H1 (cell line): ENCODE results near the gene NPS. TPM values are rescaled to one million over a fixed set of nuclear protein-coding genes. Genes with fewer than 3 reads are reported as not detected.

Experiments used
- CTCF ChIA-PET: fragments of 300-600 bp; sonication (Branson Sonifier 250); formaldehyde crosslinking; loops from one replicate; lab custom pipeline; 2021; ENCODE audit not compliant: partially characterized antibody; lab: Charles Lee
- POLR2A ChIA-PET: fragments of 300-600 bp; sonication (Branson Sonifier 250); formaldehyde crosslinking; loops from one replicate; lab custom pipeline; 2021; ENCODE audit warnings: inconsistent platforms; ENCODE audit not compliant: partially characterized antibody; lab: Charles Lee
- DNase-seq, 2 experiments: peaks; one replicate each; pipeline versions ENCODE4 v3.0.0 to v3.0.0-alpha.2; 2010 to 2022; ENCODE audit warnings: low spot score in 2 of 2, low read depth in 1 of 2, mixed read lengths in 1 of 2
- FAIRE-seq: peaks from 2 replicates; lab custom pipeline; 2011; peaks lifted over from hg19 to GRCh38; lab: Jason Lieb, UNC
- H2AFZ ChIP-seq: 2 replicates; pipeline ENCODE4 v1.8.1; 2012; ENCODE audit warnings: low read length, inconsistent platforms
- H2AK5ac ChIP-seq: 2 replicates; pipeline ENCODE4 v1.6.1; 2013; ENCODE audit warnings: low read depth, low read length
- H2BK120ac ChIP-seq: replicated peaks from 2 replicates; pipeline ENCODE3; 2013; ENCODE audit warnings: low read depth, low read length, inconsistent platforms
- H2BK12ac ChIP-seq: 2 replicates; pipeline ENCODE4 v1.6.1; 2013; ENCODE audit warnings: low read depth, low read length
- H2BK15ac ChIP-seq: 2 replicates; pipeline ENCODE4 v1.6.1; 2013; ENCODE audit warnings: low read length
- H2BK20ac ChIP-seq: 2 replicates; pipeline ENCODE4 v1.6.1; 2013; ENCODE audit warnings: low read length
- H2BK5ac ChIP-seq: 2 replicates; pipeline ENCODE4 v1.6.1; 2013; ENCODE audit warnings: low read depth, low read length
- H3K14ac ChIP-seq: 2 replicates; pipeline ENCODE4 v1.6.1; 2013; ENCODE audit warnings: inconsistent platforms; ENCODE audit not compliant: insufficient read length
- H3K18ac ChIP-seq: 2 replicates; pipeline ENCODE4 v1.6.1; 2013; ENCODE audit warnings: low read length; ENCODE audit errors: extremely low read depth
- H3K23ac ChIP-seq: 2 replicates; pipeline ENCODE4 v1.6.1; 2013; ENCODE audit warnings: inconsistent platforms; ENCODE audit not compliant: insufficient read length
- H3K23me2 ChIP-seq: 2 replicates; pipeline ENCODE4 v1.6.1; 2013; ENCODE audit warnings: low read depth, low read length
- H3K27ac ChIP-seq: 2 replicates; pipeline ENCODE4 v1.6.1; 2011; ENCODE audit warnings: low read depth, low read length, inconsistent platforms
- H3K27me3 ChIP-seq, 4 experiments: replicated peaks in 1 of 4; 1 replicate in 1 of 4; 2 replicates in 3 of 4; pipeline versions ENCODE4 v1.6.1 to v1.8.1; 2011 to 2013; ENCODE audit warnings: low read length in 3 of 4, mild to moderate bottlenecking in 3 of 4, inconsistent platforms in 2 of 4, mixed read lengths in 2 of 4, moderate library complexity in 1 of 4; ENCODE audit not compliant: control insufficient read depth in 3 of 4, insufficient read depth in 3 of 4; ENCODE audit errors: extremely low read depth in 1 of 4
- H3K36me3 ChIP-seq, 4 experiments: 2 replicates each; pipeline versions ENCODE4 v1.6.1 to v1.8.1; 2011 to 2013; ENCODE audit warnings: mild to moderate bottlenecking in 4 of 4, low read length in 3 of 4, moderate library complexity in 2 of 4, control low read depth in 1 of 4, inconsistent platforms in 1 of 4; ENCODE audit not compliant: insufficient read depth in 4 of 4, control insufficient read depth in 2 of 4
- H3K4ac ChIP-seq: replicated peaks from 2 replicates; pipeline ENCODE3; 2013; ENCODE audit warnings: low read length, low read depth, mixed read lengths, inconsistent platforms; ENCODE audit not compliant: insufficient read length
- H3K4me1 ChIP-seq, 4 experiments: replicated peaks in 1 of 4; 1 replicate in 1 of 4; 2 replicates in 3 of 4; pipeline versions ENCODE4 v1.6.1 to v1.8.1; 2011 to 2013; ENCODE audit warnings: low read length in 3 of 4, inconsistent platforms in 2 of 4, mixed read lengths in 1 of 4; ENCODE audit not compliant: insufficient read depth in 4 of 4, control insufficient read depth in 3 of 4
- H3K4me2 ChIP-seq, 2 experiments: 2 replicates each; pipeline versions ENCODE4 v1.6.1 to v1.8.1; 2011 to 2013; ENCODE audit warnings: low read depth in 2 of 2, low read length in 2 of 2, control low read depth in 1 of 2, inconsistent platforms in 1 of 2, mild to moderate bottlenecking in 1 of 2; ENCODE audit not compliant: insufficient read depth in 1 of 2
- H3K4me3 ChIP-seq, 4 experiments: fragments of 200-600, 300-600 bp in 1 of 4; sonication (generic), shearing (Covaris generic), sonication (Bioruptor Twin) in 1 of 4; 2 replicates each; pipeline versions ENCODE4 v1.5.1 to v1.8.1; 2011 to 2016; ENCODE audit warnings: low read length in 4 of 4, low read depth in 3 of 4, control low read depth in 2 of 4, inconsistent platforms in 2 of 4, mild to moderate bottlenecking in 2 of 4, mixed read lengths in 1 of 4, moderate library complexity in 1 of 4; ENCODE audit not compliant: insufficient read depth in 2 of 4; ENCODE audit errors: extremely low read depth in 1 of 4
- H3K56ac ChIP-seq: replicated peaks from 2 replicates; pipeline ENCODE3; 2013; ENCODE audit warnings: low read depth, mild to moderate bottlenecking, mixed read lengths, low read length, inconsistent platforms; ENCODE audit not compliant: insufficient read length
- H3K79me1 ChIP-seq: 2 replicates; pipeline ENCODE4 v1.6.1; 2013; ENCODE audit warnings: low read depth, low read length, control low read depth
- H3K79me2 ChIP-seq, 2 experiments: 2 replicates each; pipeline versions ENCODE4 v1.6.1 to v1.8.1; 2012 to 2013; ENCODE audit warnings: low read length in 2 of 2, mild to moderate bottlenecking in 2 of 2, inconsistent platforms in 1 of 2; ENCODE audit not compliant: insufficient read depth in 2 of 2, control insufficient read depth in 1 of 2
- H3K9ac ChIP-seq, 4 experiments: replicated peaks in 1 of 4; 1 replicate in 1 of 4; 2 replicates in 3 of 4; pipeline versions ENCODE4 v1.6.1 to v1.8.1; 2011 to 2013; ENCODE audit warnings: low read depth in 3 of 4, low read length in 3 of 4, control low read depth in 2 of 4, mild to moderate bottlenecking in 2 of 4, moderate library complexity in 2 of 4, inconsistent platforms in 1 of 4; ENCODE audit errors: extremely low read depth in 1 of 4
- H3K9me3 ChIP-seq, 2 experiments: 2 replicates each; pipeline versions ENCODE4 v1.6.1 to v1.8.1; 2012 to 2013; ENCODE audit warnings: mild to moderate bottlenecking in 2 of 2, moderate library complexity in 2 of 2, control low read depth in 1 of 2, inconsistent platforms in 1 of 2, low read depth in 1 of 2, low read length in 1 of 2, mixed read lengths in 1 of 2; ENCODE audit not compliant: insufficient read depth in 2 of 2
- H4K20me1 ChIP-seq, 2 experiments: replicated peaks in 1 of 2; 2 replicates each; pipeline versions ENCODE3 to v1.8.1; 2011 to 2013; ENCODE audit warnings: inconsistent platforms in 2 of 2, low read length in 2 of 2, mild to moderate bottlenecking in 1 of 2; ENCODE audit not compliant: insufficient read depth in 2 of 2, control insufficient read depth in 1 of 2
- H4K5ac ChIP-seq: 2 replicates; pipeline ENCODE4 v1.6.1; 2013; ENCODE audit warnings: low read length, low read depth, mixed read lengths, inconsistent platforms; ENCODE audit not compliant: insufficient read length
- H4K8ac ChIP-seq: 2 replicates; pipeline ENCODE4 v1.8.0; 2013; ENCODE audit warnings: mild to moderate bottlenecking, moderate library complexity, low read length, inconsistent platforms; ENCODE audit not compliant: insufficient read depth; ENCODE audit errors: extremely low read depth
- H4K91ac ChIP-seq: replicated peaks from 2 replicates; pipeline ENCODE3; 2013; ENCODE audit warnings: low read length, mixed read lengths, inconsistent platforms; ENCODE audit not compliant: insufficient read length
- ASH2L ChIP-seq: fragments of 200-600, 300-600 bp; sonication (generic); IDR thresholded peaks from one replicate; pipeline ENCODE4 v1.7.1; 2017; ENCODE audit warnings: low read length
- CHD2 ChIP-seq: IDR thresholded peaks from 2 replicates; pipeline ENCODE4 v1.6.1; 2012; ENCODE audit warnings: low read length, improper control_type of control experiment
- EGR1 ChIP-seq: IDR thresholded peaks from 2 replicates; pipeline ENCODE4 v1.6.1; 2011; ENCODE audit warnings: low read depth, low read length, borderline replicate concordance
- GTF2F1 ChIP-seq: IDR thresholded peaks from 2 replicates; pipeline ENCODE4 v1.6.1; 2012; ENCODE audit warnings: low read depth, low read length, improper control_type of control experiment, borderline replicate concordance
- NRF1 ChIP-seq: IDR thresholded peaks from 2 replicates; pipeline ENCODE4 v1.6.1; 2011; ENCODE audit warnings: mild to moderate bottlenecking, low read depth, low read length, improper control_type of control experiment
- SAP30 ChIP-seq: fragments of 300-600 bp; sonication (generic); IDR thresholded peaks from 2 replicates; pipeline ENCODE4 v1.7.1; 2012; ENCODE audit warnings: low read length, moderate library complexity, mild to moderate bottlenecking, inconsistent platforms; ENCODE audit not compliant: insufficient read depth, insufficient replicate concordance
- TAF7 ChIP-seq: optimal IDR thresholded peaks from 2 replicates; pipeline ENCODE3; 2011; ENCODE audit warnings: low read depth, mild to moderate bottlenecking, inconsistent platforms, low read length, moderate library complexity, borderline replicate concordance
- TEAD4 ChIP-seq: IDR thresholded peaks from 2 replicates; pipeline ENCODE4 v1.6.1; 2012; ENCODE audit warnings: low read depth, low read length, inconsistent platforms, mixed read lengths
- WGBS, 2 experiments: shearing (Covaris generic) in 1 of 2; methylation state at CpG; one replicate each; pipeline versions ENCODE4 v1.1.6 to v1.1.7; 2013 to 2015; ENCODE audit warnings: low lambda C conversion rate in 2 of 2, mixed read lengths in 2 of 2, inconsistent platforms in 1 of 2, low coverage in 1 of 2, missing lambda C conversion rate in 1 of 2; ENCODE audit not compliant: insufficient replicate concordance in 2 of 2, insufficient coverage in 1 of 2, insufficient read length in 1 of 2; ENCODE audit errors: extremely low coverage in 1 of 2, missing lambda C conversion rate in 1 of 2; 5-methylcytosine and 5-hydroxymethylcytosine counted together
- polyA plus RNA-seq, 7 experiments: library from polyadenylated mRNA; depleted of rRNA in 3 of 7; stranded (reverse) in 5 of 7; unstranded in 2 of 7; fragments of >200 nt in 5 of 7; fragments of 200-250 nt in 2 of 7; gene quantifications; 1 replicate in 5 of 7; 2 replicates in 1 of 7; 4 replicates in 1 of 7; pipeline versions ENCODE4 v1.2.1 to v1.2.3, GENCODE V29; 2011 to 2013; ENCODE audit warnings: missing spikeins in 2 of 7, mixed read lengths in 2 of 7
- total RNA-seq: library from RNA; stranded (reverse); fragmentation: NEBNext Ultra II Directional; extraction: Animal tissue kit (Norgen Biotek cat#: 25700); gene quantifications from 2 replicates; pipeline ENCODE4 v1.2.1, GENCODE V29; 2021
- TF ChIP-seq, protein P1 (sequence below): IDR thresholded peaks from 2 replicates; pipeline ENCODE4 v1.6.1; 2011; ENCODE audit warnings: low read depth, mild to moderate bottlenecking, low read length; ENCODE audit not compliant: insufficient read depth

The NPS gene
- total and polyA plus RNA-seq, 2 of the 8 experiments (the other 6 are each of a cell fraction or from before 2014, with no cell fraction given) = not detected

DNA sequence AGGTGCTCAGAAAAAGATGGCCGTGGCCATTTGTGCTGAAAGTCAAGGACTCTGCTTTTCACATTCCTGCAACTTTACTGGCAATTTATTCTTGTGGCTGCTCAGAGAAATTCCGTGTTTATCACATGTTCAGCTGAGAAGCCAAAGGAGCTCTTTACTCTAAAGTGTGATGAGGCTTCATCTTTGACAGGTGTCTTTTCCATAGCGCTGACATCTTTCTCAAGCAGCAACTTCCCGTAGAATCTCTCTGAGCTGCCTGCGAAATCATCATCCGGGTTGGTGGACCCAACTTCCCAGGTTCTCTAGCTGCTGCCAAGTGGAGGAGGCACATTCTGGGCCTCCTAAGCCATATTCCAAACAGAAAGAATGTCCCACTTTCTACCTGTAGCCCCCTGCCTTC is 16.9 kb upstream of the NPS start:
- Histone ChIP-seq H4K91ac (no peak overlapping the region), H4K5ac (no peak overlapping the region), H2AFZ (no peak overlapping the region), H3K18ac (no peak overlapping the region), H3K23me2 (no peaks in the 10 kb centered on the region), H3K56ac (no peak overlapping the region), H2BK20ac (no peak overlapping the region), H3K9me3 (no peaks in the 10 kb centered on the region; a peak in 1 of 4 replicates), H2BK5ac (no peak overlapping the region), H3K4me1 (no peaks in the 10 kb centered on the region), H3K9ac (no peak overlapping the region), H3K14ac (no peak overlapping the region), H4K20me1 (no peaks in the 10 kb centered on the region), H3K27me3 (no peaks in the 10 kb centered on the region), H3K36me3 (no peaks in the 10 kb centered on the region), H3K27ac (no peak overlapping the region), H3K23ac (no peak overlapping the region), H3K4ac (no peak overlapping the region), H3K4me3 (no peak overlapping the region), H4K8ac (no peak overlapping the region; the same call in 1 of the 2 replicates), H2BK12ac (no peak overlapping the region), H2AK5ac (no peak overlapping the region), H2BK15ac (no peak overlapping the region), H3K4me2 (no peak overlapping the region), H2BK120ac (no peak overlapping the region), H3K79me2 (no peaks in the 10 kb centered on the region), H3K79me1 (no peaks in the 10 kb centered on the region)
- FAIRE-seq (no peak), DNase-seq (no peak)
- ChIA-PET POLR2A (no interaction called here), CTCF (interaction anchor here (0.5 to 1.0 kb wide), 3 partner anchors 9 to 116 kb away, joined by 3 to 4 read pairs (median 3); no protein-coding TSS in a partner anchor)
- TF ChIP-seq NRF1 (no peak), TEAD4 (no peak), GTF2F1 (no peak), CHD2 (no peak), SAP30 (no peak), TAF7 (no peak), EGR1 (no peak), ASH2L (no peak)
- TF ChIP-seq, protein P1, sequence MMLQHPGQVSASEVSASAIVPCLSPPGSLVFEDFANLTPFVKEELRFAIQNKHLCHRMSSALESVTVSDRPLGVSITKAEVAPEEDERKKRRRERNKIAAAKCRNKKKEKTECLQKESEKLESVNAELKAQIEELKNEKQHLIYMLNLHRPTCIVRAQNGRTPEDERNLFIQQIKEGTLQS = no peak
- 87% methylated on average over 6 of the region's 6 CpGs; no CpG with 5 or more reads in 1 of the 2 experiments for WGBS, 2 experiments
